IPS-NIHi7 (cell line): ENCODE results near the gene PRKCZ.
"Not testable (repeated sequence)": the region's sequence is repeated elsewhere in the genome, so short reads cannot be mapped to it uniquely, and the experiment has no call there.

Experiments used
- DNase-seq: peaks from one replicate; pipeline ENCODE4 v3.0.0; 2012; ENCODE audit warnings: mixed read lengths; ENCODE audit errors: extremely low spot score

Gene PRKCZ

GRCh38 chr1:2084306-2084705 is 34.1 kb downstream of the PRKCZ start:
- no peak for DNase-seq

DNA sequence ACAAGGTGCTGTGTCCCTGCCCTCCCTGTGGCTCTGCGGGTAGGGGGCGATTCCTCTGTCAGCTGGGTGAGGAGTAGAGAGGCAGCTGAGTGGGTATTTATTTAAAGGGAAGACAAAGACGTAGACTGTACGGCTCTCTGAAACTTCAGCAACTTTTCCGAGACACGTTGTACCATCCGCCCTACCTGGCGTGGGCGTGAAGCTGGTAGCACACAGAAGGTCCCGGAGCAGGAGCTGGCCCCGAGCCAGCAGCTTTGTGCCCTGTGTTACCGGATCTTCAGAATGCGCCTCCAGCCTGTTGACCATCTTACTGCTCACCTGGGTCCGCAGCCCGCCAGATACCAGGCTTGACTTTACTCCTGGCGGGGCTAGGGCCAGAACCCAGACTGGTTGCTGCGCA is 34.9 kb downstream of the PRKCZ start:
- DNase-seq, result no peak

GRCh38 chr1:2086446-2087078 is 36.4 kb downstream of the PRKCZ start:
- DNase-seq, result no peak

DNA sequence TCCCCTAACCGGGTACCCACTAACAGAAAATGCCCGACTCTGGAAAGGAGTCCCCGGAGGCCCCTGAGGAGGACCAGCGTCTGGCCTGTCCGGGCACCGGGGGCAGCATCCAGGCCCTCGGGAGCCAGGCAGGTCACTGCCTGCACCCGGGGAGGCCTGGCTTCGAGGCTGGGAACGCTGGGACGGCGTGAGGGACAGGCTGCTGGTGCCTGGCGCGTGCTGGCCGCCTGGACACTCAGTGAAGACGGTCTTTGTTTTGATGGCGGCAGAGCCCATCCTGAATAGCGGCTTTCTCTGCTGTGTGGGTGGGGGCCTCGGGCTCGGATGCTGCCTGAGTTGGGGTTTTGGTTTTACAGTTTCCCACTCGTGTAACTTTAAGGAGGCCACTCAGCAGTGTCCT is 37.6 kb downstream of the PRKCZ start:
- no peak for DNase-seq

DNA sequence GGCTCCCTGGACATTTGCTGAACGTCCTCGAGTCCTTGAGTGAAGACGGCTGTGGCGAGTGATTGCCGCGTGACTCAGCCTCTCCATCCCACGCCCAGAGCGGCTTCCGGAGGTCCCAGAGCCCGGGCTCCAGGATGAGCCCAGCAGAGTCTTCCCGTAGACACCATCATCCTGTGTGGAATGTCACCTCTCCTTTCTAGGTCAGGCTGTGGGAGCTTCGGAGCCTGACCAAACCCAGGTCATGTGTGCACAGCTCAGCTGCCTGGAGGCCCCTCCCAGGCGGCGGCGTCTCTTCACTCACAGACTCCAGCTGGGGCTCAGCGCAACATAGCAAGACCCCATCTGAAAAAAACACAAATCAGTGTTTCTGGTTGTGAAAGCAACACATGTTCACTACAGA is 38.2 kb downstream of the PRKCZ start:
- no peak for DNase-seq

- no peak for DNase-seq
Observed at GRCh38 chr1:2089051-2089450, 38.8 kb downstream of the PRKCZ start.

DNA sequence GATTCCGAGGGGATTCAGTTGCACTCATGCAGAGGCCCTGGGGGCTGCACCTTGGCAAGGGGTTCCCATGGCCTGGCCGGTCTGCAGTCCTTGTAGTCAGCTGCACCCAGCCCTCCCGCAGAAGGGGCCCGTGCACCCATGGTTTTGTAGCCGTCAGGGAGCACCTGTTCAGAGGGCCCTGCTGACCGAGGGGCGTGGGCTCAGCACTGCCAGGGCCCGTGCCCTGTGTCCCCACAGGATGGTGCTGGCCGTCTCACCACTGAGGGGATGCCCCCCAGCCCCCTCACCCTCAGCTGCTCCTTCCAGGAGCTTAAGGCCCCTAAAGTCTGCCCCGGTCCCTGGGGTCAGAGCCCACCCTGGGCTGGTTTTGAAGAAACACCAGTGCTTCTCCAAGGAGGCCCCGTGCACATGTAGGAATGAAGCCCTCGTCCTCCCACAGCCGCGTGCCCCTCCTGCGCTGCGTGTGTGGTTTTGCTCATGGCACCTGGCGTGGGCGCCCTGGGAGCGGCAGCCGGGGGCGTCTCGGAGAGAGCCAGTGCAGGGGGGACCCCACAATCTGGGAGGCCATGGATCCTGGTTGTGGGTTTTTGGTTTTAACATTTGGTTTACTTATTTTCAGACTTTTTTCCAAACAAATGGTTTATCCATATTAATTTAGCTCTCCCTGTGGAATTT is 40.1 kb downstream of the PRKCZ start:
- DNase-seq, result no peak

DNA sequence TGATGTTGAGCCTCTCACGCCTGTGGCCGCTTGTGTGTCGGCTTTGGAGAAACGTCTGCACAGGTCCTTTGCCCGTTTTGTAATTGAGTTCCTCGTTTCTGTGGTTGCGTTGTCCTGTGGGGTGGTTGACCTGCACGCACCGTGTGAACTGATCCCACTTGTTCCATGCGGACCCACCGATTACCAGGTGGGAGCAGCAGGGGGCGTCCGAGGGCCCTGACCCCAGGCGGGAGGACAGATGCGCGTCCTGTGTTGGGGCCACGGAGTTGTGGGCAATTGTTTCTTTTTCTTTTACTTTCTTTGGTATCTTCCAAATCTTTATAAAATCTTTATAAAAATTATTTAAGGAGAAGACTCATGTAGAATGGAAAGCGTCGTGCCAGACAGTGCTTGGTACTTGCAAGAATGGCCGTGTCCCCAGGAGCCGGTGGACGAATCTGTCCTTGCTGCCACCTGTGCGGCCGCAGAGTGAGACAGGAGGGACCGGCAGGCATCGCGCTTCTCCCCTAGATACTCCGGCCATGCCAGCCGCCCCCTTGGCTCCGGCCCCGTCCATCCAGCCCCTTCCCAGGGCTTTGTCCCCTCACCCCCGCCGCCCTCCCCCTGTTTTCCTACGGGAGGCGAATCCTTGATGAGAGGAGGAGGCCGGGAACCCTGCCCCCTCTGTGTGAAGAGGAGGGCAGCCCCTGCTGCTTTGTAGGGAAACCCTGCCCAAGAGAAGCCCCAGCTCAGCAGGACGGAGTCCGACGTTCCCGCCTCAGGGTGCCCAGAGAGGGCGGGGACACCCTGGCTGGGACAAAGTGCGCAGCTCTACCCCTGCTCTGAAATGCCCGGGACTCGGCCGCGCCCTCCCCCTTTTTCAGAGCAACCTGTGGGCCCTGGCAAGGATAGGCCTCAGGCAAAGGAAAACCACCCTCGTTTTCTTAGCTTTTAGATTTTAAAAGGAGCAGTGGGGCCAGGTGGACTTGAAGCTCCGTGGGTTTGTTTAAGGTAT is 41.7 kb downstream of the PRKCZ start:
- peak; percentile 87 for DNase-seq

GRCh38 chr1:2093055-2093454 is 42.8 kb downstream of the PRKCZ start:
- DNase-seq, result no peak

DNA sequence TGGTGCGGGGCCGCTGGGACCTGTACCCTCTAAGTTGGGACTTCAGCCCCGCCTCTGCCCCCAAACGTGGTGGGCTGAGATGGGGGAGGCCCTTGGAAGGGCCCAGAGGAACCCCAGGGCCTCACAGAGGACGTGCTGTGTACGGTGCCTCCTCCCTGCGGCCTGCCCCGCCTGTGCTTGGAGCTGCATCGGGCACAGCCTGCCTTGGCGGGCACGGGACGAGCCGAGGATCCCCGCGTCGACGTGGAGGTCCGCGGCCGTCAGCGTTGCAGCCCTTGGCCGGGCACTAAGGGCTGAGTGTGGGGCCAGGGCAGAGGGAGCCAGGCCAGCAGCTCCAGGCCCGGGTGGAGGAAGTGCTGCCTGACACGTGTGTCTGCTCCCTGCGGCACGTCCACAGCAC is 43.4 kb downstream of the PRKCZ start:
- no peak for DNase-seq

GRCh38 chr1:2094269-2095158 is 44.3 kb downstream of the PRKCZ start:
- DNase-seq, result not testable (repeated sequence)

GRCh38 chr1:2095394-2095793 is 45.2 kb downstream of the PRKCZ start:
- no peak for DNase-seq

- DNase-seq, result no peak
Observed at GRCh38 chr1:2095981-2096736, 45.9 kb downstream of the PRKCZ start.

GRCh38 chr1:2097386-2098300 is 47.4 kb downstream of the PRKCZ start:
- DNase-seq, result no peak

DNA sequence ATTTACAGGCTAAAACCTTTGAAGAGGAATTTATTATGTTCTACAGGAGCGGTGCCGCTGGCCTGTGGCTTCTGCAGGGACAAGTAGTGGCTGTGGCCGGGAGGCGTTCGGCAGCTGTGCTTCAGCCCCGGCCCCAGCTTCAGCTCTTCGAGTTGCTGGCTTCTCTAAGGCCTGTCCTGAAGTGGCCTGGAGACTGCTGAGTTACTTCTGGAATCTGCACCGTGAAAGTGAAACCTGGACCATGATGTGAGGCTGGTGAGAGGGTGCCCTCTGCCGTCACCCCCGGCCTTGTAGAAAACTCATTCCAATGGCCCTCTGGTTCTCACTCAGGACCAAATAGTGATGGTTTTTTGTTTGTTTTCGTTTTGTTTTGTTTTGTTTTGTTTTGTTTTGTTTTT is 48.1 kb downstream of the PRKCZ start:
- no peak for DNase-seq

- no peak for DNase-seq
Observed at GRCh38 chr1:2098839-2099785, 48.9 kb downstream of the PRKCZ start.

- no peak for DNase-seq
Observed at GRCh38 chr1:2099886-2100779, 49.9 kb downstream of the PRKCZ start.

DNA sequence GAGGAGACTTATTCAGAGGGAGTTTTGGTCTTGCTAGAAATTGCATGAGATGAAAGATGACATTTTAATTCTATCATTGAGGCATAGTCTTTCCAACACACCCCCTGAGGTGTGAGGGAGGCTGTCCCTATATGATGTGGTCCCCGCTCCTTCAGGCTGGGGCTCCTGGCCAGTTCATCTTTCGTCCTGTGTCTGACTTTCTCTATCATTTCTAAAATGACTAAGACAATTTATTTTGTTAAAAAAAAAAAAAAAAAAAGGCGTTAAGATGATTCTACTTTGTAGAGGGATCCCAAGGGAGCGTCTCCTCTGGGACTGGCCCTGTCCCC is 50.5 kb downstream of the PRKCZ start:
- no peak for DNase-seq
